ENCODE results near the gene NSD2. TPM values are rescaled to one million over a fixed set of nuclear protein-coding genes. Genes with fewer than 3 reads are reported as not detected.

Gene NSD2
- total RNA-seq, 1 experiment from 2014 or later, result 128 TPM

- Mint-ChIP-seq H3K9me3 (no peaks in the 10 kb centered on the region), H3K36me3 (peaks cover 43% of the 10 kb centered on the region; the same call in 1 of the 2 replicates), H3K4me1 (no peaks in the 10 kb centered on the region), H3K4me3 (no peak overlapping the region), H3K27me3 (ENCODE audit: low read depth) (no peaks in the 10 kb centered on the region), H3K27ac (no peak overlapping the region)
- ChIA-PET POLR2A (no interaction called here), CTCF (no interaction called here)
- DNase-seq (ENCODE audit: low spot score), result no peak
- no peak for ATAC-seq
- no peak for TF ChIP-seq NR2C2 (CRISPR knock-in tag; IDR thresholded peaks at IDR 0.05)
- no peak for TF ChIP-seq PRRX2 (CRISPR knock-in tag; IDR thresholded peaks at IDR 0.05)
- no peak for TF ChIP-seq ZNF281 (CRISPR knock-in tag; IDR thresholded peaks at IDR 0.05)
- TF ChIP-seq, protein P1, sequence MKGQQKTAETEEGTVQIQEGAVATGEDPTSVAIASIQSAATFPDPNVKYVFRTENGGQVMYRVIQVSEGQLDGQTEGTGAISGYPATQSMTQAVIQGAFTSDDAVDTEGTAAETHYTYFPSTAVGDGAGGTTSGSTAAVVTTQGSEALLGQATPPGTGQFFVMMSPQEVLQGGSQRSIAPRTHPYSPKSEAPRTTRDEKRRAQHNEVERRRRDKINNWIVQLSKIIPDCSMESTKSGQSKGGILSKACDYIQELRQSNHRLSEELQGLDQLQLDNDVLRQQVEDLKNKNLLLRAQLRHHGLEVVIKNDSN (CRISPR knock-in tag; IDR thresholded peaks at IDR 0.05), result no peak
- no peak for TF ChIP-seq ZNF416 (CRISPR knock-in tag; IDR thresholded peaks at IDR 0.05)
- no peak for TF ChIP-seq NFE2L1 (CRISPR knock-in tag; IDR thresholded peaks at IDR 0.05)
- TF ChIP-seq ZNF138 (CRISPR knock-in tag; conservative IDR thresholded peaks at IDR 0.05), result no peak
- TF ChIP-seq ERG (CRISPR knock-in tag; IDR thresholded peaks at IDR 0.05), result no peak
- no peak for TF ChIP-seq ATF1 (CRISPR knock-in tag; IDR thresholded peaks at IDR 0.05)
These were observed 102.0 kb downstream of the NSD2 start for GRCh38 chr4:1973218-1973617.

DNA sequence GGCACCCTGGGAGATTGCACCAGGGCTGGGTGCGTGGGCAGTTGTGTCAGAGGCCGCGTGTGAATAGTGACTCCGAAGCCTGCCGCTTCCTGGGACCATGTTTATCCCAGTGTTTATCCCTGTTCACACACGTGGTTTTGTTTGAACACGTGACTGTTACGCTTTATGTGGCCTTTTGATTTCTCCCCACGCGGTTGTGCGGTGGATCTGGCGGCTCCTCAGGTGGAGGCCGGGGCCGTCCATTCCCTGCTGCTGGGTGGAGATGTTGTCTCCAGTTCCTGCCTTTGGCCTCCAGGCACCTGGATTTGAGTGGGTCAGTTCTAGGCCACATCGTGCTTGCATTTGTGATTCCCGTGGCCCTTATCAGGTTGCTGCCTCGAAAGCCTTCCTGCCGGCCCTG is 102.5 kb downstream of the NSD2 start:
- ChIA-PET CTCF (no interaction called here), POLR2A (no interaction called here)
- TF ChIP-seq NFATC4 (CRISPR knock-in tag; IDR thresholded peaks at IDR 0.05), result no peak
- TF ChIP-seq FOXJ3 (CRISPR knock-in tag; IDR thresholded peaks at IDR 0.05; ENCODE audit: borderline replicate concordance), result no peak
- no peak for TF ChIP-seq ZMAT4 (CRISPR knock-in tag; IDR thresholded peaks at IDR 0.05)
- TF ChIP-seq SMAD4 (CRISPR knock-in tag; IDR thresholded peaks at IDR 0.05), result no peak
- no peak for TF ChIP-seq ZNF532 (CRISPR knock-in tag; IDR thresholded peaks at IDR 0.05; ENCODE audit: borderline replicate concordance)
- TF ChIP-seq, protein P2, sequence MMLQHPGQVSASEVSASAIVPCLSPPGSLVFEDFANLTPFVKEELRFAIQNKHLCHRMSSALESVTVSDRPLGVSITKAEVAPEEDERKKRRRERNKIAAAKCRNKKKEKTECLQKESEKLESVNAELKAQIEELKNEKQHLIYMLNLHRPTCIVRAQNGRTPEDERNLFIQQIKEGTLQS (CRISPR knock-in tag; conservative IDR thresholded peaks at IDR 0.05), result no peak
- no peak for TF ChIP-seq TCF7 (CRISPR knock-in tag; IDR thresholded peaks at IDR 0.05; ENCODE audit: low read depth)
- TF ChIP-seq, protein P3, sequence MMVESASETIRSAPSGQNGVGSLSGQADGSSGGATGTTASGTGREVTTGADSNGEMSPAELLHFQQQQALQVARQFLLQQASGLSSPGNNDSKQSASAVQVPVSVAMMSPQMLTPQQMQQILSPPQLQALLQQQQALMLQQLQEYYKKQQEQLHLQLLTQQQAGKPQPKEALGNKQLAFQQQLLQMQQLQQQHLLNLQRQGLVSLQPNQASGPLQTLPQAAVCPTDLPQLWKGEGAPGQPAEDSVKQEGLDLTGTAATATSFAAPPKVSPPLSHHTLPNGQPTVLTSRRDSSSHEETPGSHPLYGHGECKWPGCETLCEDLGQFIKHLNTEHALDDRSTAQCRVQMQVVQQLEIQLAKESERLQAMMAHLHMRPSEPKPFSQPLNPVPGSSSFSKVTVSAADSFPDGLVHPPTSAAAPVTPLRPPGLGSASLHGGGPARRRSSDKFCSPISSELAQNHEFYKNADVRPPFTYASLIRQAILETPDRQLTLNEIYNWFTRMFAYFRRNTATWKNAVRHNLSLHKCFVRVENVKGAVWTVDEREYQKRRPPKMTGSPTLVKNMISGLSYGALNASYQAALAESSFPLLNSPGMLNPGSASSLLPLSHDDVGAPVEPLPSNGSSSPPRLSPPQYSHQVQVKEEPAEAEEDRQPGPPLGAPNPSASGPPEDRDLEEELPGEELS (CRISPR knock-in tag; IDR thresholded peaks at IDR 0.05), result no peak
- no peak for TF ChIP-seq GTF2I (CRISPR knock-in tag; conservative IDR thresholded peaks at IDR 0.05)
- no peak for TF ChIP-seq ELF4 (CRISPR knock-in tag; IDR thresholded peaks at IDR 0.05; ENCODE audit: low read depth)
- no peak for TF ChIP-seq ZNF671 (CRISPR knock-in tag; IDR thresholded peaks at IDR 0.05)
- TF ChIP-seq CBFB (CRISPR knock-in tag; IDR thresholded peaks at IDR 0.05; ENCODE audit: low read depth), result no peak
- TF ChIP-seq ZNF416 (CRISPR knock-in tag; IDR thresholded peaks at IDR 0.05), result no peak
- H3K36me3 Mint-ChIP-seq, result peaks cover 46% of the 10 kb centered on the region; the same call in 1 of the 2 replicates
- H3K9me3 Mint-ChIP-seq, result no peaks in the 10 kb centered on the region
- H3K4me3 Mint-ChIP-seq, result no peak overlapping the region
- H3K27me3 Mint-ChIP-seq (ENCODE audit: low read depth), result no peaks in the 10 kb centered on the region
- DNase-seq (ENCODE audit: low spot score) (no peak), ATAC-seq (no peak)
- no peak overlapping the region for H3K27ac Mint-ChIP-seq
- no peaks in the 10 kb centered on the region for H3K4me1 Mint-ChIP-seq

Measured in WTC11 (cell line).